Measurements from ENCODE around the gene GPC4. TPM values are rescaled to one million over a fixed set of nuclear protein-coding genes. Genes with fewer than 3 reads are reported as not detected.

GPC4 gene
- total RNA-seq (not detected), polyA plus RNA-seq (not detected)

DNA sequence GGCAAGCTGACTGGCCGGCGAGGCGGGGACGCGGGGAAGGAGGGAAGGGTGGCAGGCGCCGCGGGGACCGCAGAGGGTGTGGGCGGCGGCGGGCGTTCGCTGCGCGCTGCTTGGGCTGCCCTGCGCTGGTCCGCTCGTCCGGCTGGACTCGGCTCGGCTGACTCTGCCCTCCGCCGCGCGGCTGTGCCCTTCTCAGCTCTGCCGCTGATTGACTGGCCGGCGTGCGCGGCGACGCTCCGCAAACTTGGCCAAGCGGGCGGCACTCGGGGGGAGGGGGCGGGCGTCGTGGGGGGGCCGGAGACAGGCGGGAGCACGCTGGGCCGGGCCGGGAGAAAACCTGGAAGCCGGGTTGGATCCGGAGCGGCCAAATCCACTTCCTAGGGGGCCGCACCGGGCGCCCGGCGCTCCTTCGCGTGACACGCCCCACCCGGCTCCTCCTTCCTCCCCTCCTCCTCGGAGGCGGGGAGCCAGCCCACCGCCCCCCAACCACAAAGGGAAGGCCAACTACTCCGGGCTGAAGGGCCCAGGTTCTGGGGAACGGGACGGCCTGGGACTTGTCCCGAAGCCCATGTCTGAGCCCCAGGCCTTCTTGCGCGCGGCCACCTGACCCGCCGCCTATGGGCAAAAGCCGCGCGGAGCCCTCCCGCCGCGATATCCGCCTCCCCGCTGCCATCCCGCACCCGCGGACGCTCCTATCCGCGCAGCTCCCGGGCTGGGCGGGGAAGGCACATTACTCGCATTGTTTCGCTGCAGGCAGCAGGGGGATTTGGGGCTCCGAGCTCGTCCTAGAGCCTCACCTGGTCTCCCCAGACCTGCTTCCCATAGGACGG is at the start of gene GPC4:
Gene GPC4, minus strand, starts transcription at position 214 of the 830 bp plus-strand sequence. CDS start 524 bp downstream, outside the sequence.
- H3K36me3 Mint-ChIP-seq, result no peaks in the 10 kb centered on the region
- peaks cover 0 to 3% (median 0%) of the 10 kb centered on the region in 7 donors for H3K9me3 Mint-ChIP-seq
- H3K27me3 Mint-ChIP-seq, result peaks cover 25% of the 10 kb centered on the region
- no peak within 1 kb of the TSS for H3K4me3 ChIP-seq (ENCODE audit: low read depth, low read length)
- DNase-seq, result no peak
- H3K27ac Mint-ChIP-seq, result no peak within 1 kb of the TSS
- H3K27me3 ChIP-seq (ENCODE audit: control insufficient read depth, insufficient read depth, low read length), result peaks cover 2% of the 10 kb centered on the region
- no peaks in the 10 kb centered on the region for H3K9me3 ChIP-seq (ENCODE audit: control insufficient read depth in 2 of 2, low read length in 2 of 2)
- peaks cover 0 to 3% (median 0%) of the 10 kb centered on the region in 4 donors for H3K4me1 Mint-ChIP-seq
- no peak within 1 kb of the TSS for H3K27ac ChIP-seq (ENCODE audit: insufficient read depth, low read length, poor library complexity, severe bottlenecking)
- peak within 1 kb of the TSS in 1 of 4 donors; percentile 5 for H3K4me3 Mint-ChIP-seq
- no peak for ATAC-seq (ENCODE audit: low read depth in 2 of 2)
- H3K36me3 ChIP-seq (ENCODE audit: control insufficient read depth, insufficient read depth, low read length), result no peaks in the 10 kb centered on the region
- H3K4me1 ChIP-seq (ENCODE audit: control insufficient read depth, insufficient read depth, low read length, poor library complexity, severe bottlenecking), result no peaks in the 10 kb centered on the region

DNA sequence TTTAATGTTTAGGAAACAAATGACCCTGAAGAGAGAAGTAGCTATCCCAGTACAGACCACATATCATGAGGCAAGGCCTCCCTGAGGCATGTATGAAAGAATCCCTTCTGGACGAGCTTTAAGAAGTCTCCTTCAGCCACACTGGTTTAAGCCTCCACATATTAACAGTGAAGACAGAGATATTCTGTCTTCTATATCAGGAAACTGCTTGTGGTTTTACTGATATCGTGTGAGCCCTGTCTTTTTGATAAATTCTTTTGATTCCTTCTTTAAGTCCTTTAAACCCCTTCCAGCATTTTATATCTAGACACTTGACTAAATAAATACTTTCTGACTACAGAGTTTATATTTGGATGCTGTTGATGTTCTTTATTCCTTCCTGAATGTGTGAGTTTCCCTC is 45.9 kb upstream of the GPC4 start:
- no peaks in the 10 kb centered on the region for H3K27me3 ChIP-seq (ENCODE audit: control insufficient read depth, insufficient read depth, low read length)
- no peaks in the 10 kb centered on the region for H3K36me3 ChIP-seq (ENCODE audit: control insufficient read depth, insufficient read depth, low read length)
- H3K9me3 Mint-ChIP-seq, result no peaks in the 10 kb centered on the region
- H3K27me3 Mint-ChIP-seq, result no peaks in the 10 kb centered on the region
- no peak overlapping the region for H3K4me3 ChIP-seq (ENCODE audit: low read depth, low read length)
- H3K27ac ChIP-seq (ENCODE audit: insufficient read depth, low read length, poor library complexity, severe bottlenecking), result no peak overlapping the region
- H3K36me3 Mint-ChIP-seq, result no peaks in the 10 kb centered on the region
- DNase-seq (no peak), ATAC-seq (ENCODE audit: low read depth in 2 of 2) (no peak)
- H3K4me1 ChIP-seq (ENCODE audit: control insufficient read depth, insufficient read depth, low read length, poor library complexity, severe bottlenecking), result no peaks in the 10 kb centered on the region
- no peak overlapping the region for H3K27ac Mint-ChIP-seq
- no peak overlapping the region for H3K4me3 Mint-ChIP-seq
- no peaks in the 10 kb centered on the region for H3K9me3 ChIP-seq (ENCODE audit: control insufficient read depth in 2 of 2, low read length in 2 of 2)
- no peaks in the 10 kb centered on the region for H3K4me1 Mint-ChIP-seq

- Histone ChIP-seq H3K27ac (ENCODE audit: insufficient read depth, low read length, poor library complexity, severe bottlenecking) (no peak overlapping the region), H3K4me3 (ENCODE audit: low read depth, low read length) (no peak overlapping the region), H3K27me3 (ENCODE audit: control insufficient read depth, insufficient read depth, low read length) (no peaks in the 10 kb centered on the region), H3K36me3 (ENCODE audit: control insufficient read depth, insufficient read depth, low read length) (no peaks in the 10 kb centered on the region), H3K4me1 (ENCODE audit: control insufficient read depth, insufficient read depth, low read length, poor library complexity, severe bottlenecking) (no peaks in the 10 kb centered on the region), H3K9me3 (ENCODE audit: control insufficient read depth in 2 of 2, low read length in 2 of 2) (no peaks in the 10 kb centered on the region)
- H3K27me3 Mint-ChIP-seq, result no peaks in the 10 kb centered on the region
- DNase-seq, result no peak
- H3K4me1 Mint-ChIP-seq, result no peaks in the 10 kb centered on the region
- no peak overlapping the region for H3K27ac Mint-ChIP-seq
- ATAC-seq (ENCODE audit: low read depth in 2 of 2), result no peak
- no peak overlapping the region for H3K4me3 Mint-ChIP-seq
- H3K36me3 Mint-ChIP-seq, result no peaks in the 10 kb centered on the region
- H3K9me3 Mint-ChIP-seq, result no peaks in the 10 kb centered on the region
Observed at GRCh38 chrX:133454924-133455323, 39.6 kb upstream of the GPC4 start.

- no peak for ATAC-seq (ENCODE audit: low read depth in 2 of 2)
Observed at GRCh38 chrX:133454491-133454914, 39.2 kb upstream of the GPC4 start.

DNA sequence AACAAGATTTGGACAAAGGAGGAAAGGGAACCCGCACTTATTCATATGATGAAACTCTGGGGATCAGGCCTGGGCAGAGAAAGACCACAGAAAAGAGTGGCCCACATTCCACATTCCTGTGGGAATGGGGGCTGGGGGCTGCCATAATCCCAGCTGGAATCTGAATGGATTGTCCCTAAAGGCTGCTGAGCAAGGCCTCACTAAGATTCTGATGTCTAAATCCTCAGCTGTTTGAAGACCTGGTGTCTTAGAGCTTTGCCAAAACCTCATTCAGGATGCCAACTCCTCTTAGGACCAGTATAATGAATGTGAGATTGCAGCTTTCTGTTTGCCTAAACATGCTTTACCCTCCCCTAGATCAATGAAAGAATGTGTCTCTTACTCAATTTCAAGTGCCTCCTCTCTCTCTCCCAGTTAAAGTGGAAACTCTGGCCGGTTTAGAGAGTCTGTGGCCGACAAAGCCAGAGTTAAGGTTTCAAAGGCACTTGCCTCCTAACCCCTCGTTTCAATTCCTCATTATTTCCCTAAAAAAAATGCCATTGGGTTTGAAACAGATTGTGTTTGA is 33.3 kb upstream of the GPC4 start:
- Histone ChIP-seq H3K27me3 (ENCODE audit: control insufficient read depth, insufficient read depth, low read length) (no peaks in the 10 kb centered on the region), H3K36me3 (ENCODE audit: control insufficient read depth, insufficient read depth, low read length) (no peaks in the 10 kb centered on the region), H3K9me3 (ENCODE audit: control insufficient read depth in 2 of 2, low read length in 2 of 2) (no peaks in the 10 kb centered on the region), H3K4me1 (ENCODE audit: control insufficient read depth, insufficient read depth, low read length, poor library complexity, severe bottlenecking) (no peaks in the 10 kb centered on the region), H3K27ac (ENCODE audit: insufficient read depth, low read length, poor library complexity, severe bottlenecking) (no peak overlapping the region), H3K4me3 (ENCODE audit: low read depth, low read length) (no peak overlapping the region)
- no peaks in the 10 kb centered on the region for H3K9me3 Mint-ChIP-seq
- peaks cover 0 to 5% (median 0%) of the 10 kb centered on the region in 4 donors for H3K4me1 Mint-ChIP-seq
- H3K27me3 Mint-ChIP-seq, result no peaks in the 10 kb centered on the region
- no peak overlapping the region for H3K4me3 Mint-ChIP-seq
- DNase-seq, result no peak
- H3K36me3 Mint-ChIP-seq, result no peaks in the 10 kb centered on the region
- ATAC-seq (ENCODE audit: low read depth in 2 of 2), result no peak
- no peak overlapping the region for H3K27ac Mint-ChIP-seq

More at GRCh38 chrX:133454491-133454914, 39.2 kb upstream of the GPC4 start:
- Mint-ChIP-seq H3K36me3 (no peaks in the 10 kb centered on the region), H3K9me3 (no peaks in the 10 kb centered on the region), H3K27ac (no peak overlapping the region), H3K4me3 (no peak overlapping the region), H3K27me3 (no peaks in the 10 kb centered on the region), H3K4me1 (no peaks in the 10 kb centered on the region)
- Histone ChIP-seq H3K27me3 (ENCODE audit: control insufficient read depth, insufficient read depth, low read length) (no peaks in the 10 kb centered on the region), H3K27ac (ENCODE audit: insufficient read depth, low read length, poor library complexity, severe bottlenecking) (no peak overlapping the region), H3K4me3 (ENCODE audit: low read depth, low read length) (no peak overlapping the region), H3K4me1 (ENCODE audit: control insufficient read depth, insufficient read depth, low read length, poor library complexity, severe bottlenecking) (no peaks in the 10 kb centered on the region), H3K36me3 (ENCODE audit: control insufficient read depth, insufficient read depth, low read length) (no peaks in the 10 kb centered on the region), H3K9me3 (ENCODE audit: control insufficient read depth in 2 of 2, low read length in 2 of 2) (no peaks in the 10 kb centered on the region)
- DNase-seq, result no peak

DNA sequence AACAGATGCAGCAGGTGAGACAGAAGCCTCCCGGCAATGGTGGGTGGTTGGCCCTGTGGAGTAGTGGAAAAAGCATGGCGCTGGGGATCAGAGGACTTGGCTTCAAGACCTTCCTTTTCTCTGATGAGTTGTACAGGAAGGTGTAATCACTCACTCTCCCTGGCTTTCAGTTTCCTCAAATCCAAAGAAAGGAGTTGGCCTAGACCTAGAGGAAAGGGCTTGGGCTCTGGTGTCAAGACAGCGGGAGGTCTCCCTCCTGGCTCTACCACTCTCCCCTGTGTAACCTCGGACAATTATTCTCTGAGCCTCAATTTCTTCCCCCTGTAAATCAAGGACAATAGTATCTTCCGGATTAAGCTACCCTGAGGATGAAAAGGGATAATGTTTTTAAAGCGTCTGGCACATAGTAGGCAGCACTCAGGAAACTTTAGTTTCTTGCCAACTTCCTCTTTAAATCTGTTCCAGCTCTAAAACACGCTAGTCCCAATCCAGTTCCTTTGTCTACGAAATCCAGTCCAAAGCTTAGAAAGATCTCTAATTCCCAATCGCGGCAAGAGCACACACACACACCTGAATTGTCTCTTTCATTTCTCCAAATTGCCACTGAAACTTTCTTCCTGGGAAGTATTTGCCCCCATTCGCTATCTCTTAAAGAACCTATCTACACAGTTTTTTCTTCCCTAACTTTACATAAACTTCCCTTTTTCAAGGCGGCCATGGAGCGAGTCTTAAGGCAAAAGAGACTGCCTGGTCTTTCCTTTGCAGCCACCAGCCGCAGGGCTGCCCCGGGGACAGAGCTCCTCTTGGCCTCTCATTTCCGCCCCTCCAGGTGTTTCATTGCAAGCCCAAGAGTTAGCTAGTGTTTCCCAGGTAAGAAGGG is 29.9 kb upstream of the GPC4 start:
- no peaks in the 10 kb centered on the region for H3K9me3 Mint-ChIP-seq
- no peak overlapping the region for H3K4me3 Mint-ChIP-seq
- Histone ChIP-seq H3K27ac (ENCODE audit: insufficient read depth, low read length, poor library complexity, severe bottlenecking) (no peak overlapping the region), H3K27me3 (ENCODE audit: control insufficient read depth, insufficient read depth, low read length) (no peaks in the 10 kb centered on the region), H3K4me1 (ENCODE audit: control insufficient read depth, insufficient read depth, low read length, poor library complexity, severe bottlenecking) (no peaks in the 10 kb centered on the region), H3K36me3 (ENCODE audit: control insufficient read depth, insufficient read depth, low read length) (no peaks in the 10 kb centered on the region), H3K9me3 (ENCODE audit: control insufficient read depth in 2 of 2, low read length in 2 of 2) (no peaks in the 10 kb centered on the region), H3K4me3 (ENCODE audit: low read depth, low read length) (no peak overlapping the region)
- no peak overlapping the region for H3K27ac Mint-ChIP-seq
- DNase-seq, result no peak
- H3K27me3 Mint-ChIP-seq, result no peaks in the 10 kb centered on the region
- ATAC-seq (ENCODE audit: low read depth in 2 of 2), result no peak
- no peaks in the 10 kb centered on the region for H3K36me3 Mint-ChIP-seq
- peaks cover 0 to 5% (median 0%) of the 10 kb centered on the region in 4 donors for H3K4me1 Mint-ChIP-seq

GRCh38 chrX:133444196-133444595 is 28.9 kb upstream of the GPC4 start:
- Histone ChIP-seq H3K27ac (ENCODE audit: insufficient read depth, low read length, poor library complexity, severe bottlenecking) (no peak overlapping the region), H3K9me3 (ENCODE audit: control insufficient read depth in 2 of 2, low read length in 2 of 2) (no peaks in the 10 kb centered on the region), H3K4me1 (ENCODE audit: control insufficient read depth, insufficient read depth, low read length, poor library complexity, severe bottlenecking) (no peaks in the 10 kb centered on the region), H3K4me3 (ENCODE audit: low read depth, low read length) (no peak overlapping the region), H3K27me3 (ENCODE audit: control insufficient read depth, insufficient read depth, low read length) (no peaks in the 10 kb centered on the region), H3K36me3 (ENCODE audit: control insufficient read depth, insufficient read depth, low read length) (no peaks in the 10 kb centered on the region)
- Mint-ChIP-seq H3K27me3 (no peaks in the 10 kb centered on the region), H3K4me3 (no peak overlapping the region), H3K4me1 (peaks cover 0 to 5% (median 0%) of the 10 kb centered on the region in 4 donors), H3K9me3 (no peaks in the 10 kb centered on the region), H3K27ac (no peak overlapping the region), H3K36me3 (no peaks in the 10 kb centered on the region)
- no peak for ATAC-seq (ENCODE audit: low read depth in 2 of 2)
- no peak for DNase-seq
